ENCODE measurements around the gene PDE2A. TPM values are rescaled to one million over a fixed set of nuclear protein-coding genes. Genes with fewer than 3 reads are reported as not detected.

The PDE2A gene
- 10 to 100 TPM; 11.2 to 84.8 (median 40.8) TPM for polyA plus RNA-seq

DNA sequence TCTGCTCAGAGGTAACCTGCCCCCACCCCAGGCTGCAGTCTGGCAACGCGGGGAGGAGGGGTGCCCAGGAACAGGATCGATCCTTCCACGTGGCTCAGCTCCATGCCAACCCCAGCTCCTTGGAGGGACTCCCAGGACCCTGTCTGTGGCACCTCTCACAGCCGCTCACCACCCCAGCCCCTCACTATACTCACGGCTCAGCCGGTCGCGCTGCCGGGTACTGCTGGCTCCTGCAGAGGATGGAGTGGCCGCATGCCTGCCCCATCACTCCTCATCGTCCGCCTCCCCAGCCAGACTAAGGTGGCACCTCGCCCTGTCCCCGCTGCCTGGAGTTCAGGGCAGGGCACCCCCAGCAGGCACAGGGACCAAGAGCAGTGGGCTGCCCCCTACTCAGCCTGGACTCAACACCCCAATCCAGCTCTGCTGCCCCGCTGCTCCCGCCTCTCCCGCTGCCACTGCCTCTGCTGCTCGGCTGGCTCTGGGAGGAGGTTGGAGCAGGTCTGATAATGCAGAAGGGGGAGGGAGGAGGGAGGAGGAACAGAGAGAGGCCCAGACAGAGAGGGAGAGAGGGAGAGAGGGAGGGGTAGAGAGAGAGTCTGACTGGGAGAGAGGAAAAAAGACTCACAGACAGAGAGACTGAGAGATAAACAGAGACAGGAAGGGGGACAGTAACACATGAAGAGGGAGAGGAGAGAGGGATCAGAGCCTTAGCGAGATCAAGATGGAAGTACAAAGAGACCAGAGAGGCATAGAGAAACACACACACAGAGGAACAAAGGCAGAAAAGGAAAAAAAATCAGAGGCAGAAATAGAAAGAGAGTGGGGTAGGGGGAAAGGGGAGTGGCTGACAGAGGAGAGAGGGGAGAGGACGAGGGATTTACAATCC is at the start of gene PDE2A:
Gene PDE2A, minus strand, starts transcription at position 480 of the 886 bp plus-strand sequence. Its CDS starts 215 bp downstream, at position 265.
- H3K27ac ChIP-seq (ENCODE audit: low read depth, low read length): no peak within 1 kb of the TSS
- 6 to 7% (median 7%) methylated on average over 21 of the region's 21 CpGs for WGBS, 3 donors

DNA sequence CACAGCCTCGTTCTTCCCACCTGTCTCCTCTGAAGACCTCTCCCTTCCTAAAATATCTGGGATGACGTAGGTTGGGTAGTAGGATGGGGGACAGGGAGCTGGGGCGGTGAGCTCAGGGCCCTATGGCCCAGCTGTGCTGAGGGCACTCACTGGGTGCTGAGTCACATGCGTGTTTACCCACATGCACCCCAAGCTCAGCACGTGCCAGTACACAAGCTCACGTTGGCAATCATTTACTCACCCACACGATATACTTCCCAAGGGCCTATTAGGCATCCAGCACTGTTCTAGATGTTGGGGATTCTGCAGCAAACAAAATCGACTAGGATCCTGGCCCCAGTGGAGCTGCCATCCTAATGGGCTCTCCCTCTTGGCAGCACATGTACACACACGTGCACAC is 49.3 kb upstream of the PDE2A start:
- WGBS, 3 donors: 52 to 81% (median 72%) methylated on average over 9 of the region's 9 CpGs
- H3K27ac ChIP-seq (ENCODE audit: low read depth, low read length): no peak overlapping the region

DNA sequence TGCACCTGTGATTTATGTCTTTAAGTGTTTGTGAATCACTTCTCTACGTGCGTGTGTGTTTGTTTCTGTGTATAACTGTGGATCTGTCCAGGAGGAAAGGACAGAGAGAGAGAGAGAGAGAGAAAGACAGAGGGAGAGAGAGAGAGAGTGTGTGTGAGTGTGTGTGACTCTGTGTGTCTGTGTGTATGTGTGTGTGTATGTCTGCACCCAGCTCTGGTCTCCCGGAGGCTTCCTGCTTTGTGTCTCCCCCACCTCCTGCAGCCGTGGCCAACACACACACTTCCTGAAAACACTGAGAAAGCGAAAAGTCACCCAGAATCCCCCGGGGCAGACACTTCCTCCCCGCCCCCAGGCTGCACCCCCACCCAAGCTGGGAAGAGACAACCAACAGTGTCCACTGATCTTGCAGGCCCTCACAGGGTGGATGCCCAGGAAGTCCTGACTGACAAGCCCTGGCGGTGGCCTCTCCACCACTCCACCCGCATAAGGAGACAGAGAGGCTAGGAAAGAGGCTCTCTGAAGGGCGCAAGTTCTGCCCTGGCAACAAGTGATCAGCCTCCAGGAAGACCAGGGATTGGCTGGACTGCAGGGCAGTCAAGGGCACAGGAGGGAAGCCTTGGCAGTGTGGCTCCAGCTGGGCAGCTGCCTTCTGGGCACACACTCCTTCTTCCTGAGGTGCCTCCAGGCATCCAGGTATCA is 48.0 kb upstream of the PDE2A start:
- H3K27ac ChIP-seq (ENCODE audit: low read depth, low read length): no peak overlapping the region
- WGBS, 3 donors: 0 to 1% (median 1%) methylated on average over 10 of the region's 10 CpGs

DNA sequence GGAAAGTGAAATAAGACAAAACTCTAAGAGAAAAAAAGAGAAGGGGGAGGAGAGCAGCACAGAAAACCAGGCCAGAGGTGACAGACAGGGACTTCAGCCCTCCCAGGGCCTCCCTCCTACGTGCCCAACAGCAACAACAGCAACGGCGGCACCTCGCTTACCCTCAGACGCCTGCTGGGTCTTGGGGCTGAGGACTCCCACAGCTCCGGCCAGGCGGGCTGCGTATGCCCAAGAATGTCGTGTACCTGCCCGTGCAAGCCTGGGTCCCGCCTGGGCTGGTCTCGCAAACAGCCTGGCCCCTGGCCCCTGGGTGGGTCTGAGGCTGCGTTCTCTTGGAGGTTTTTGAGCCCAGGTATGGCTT is 47.4 kb upstream of the PDE2A start:
- no peak overlapping the region for H3K27ac ChIP-seq (ENCODE audit: low read depth, low read length)
- 0 to 2% (median 1%) methylated on average over 10 to 13 of the region's 13 CpGs for WGBS, 3 donors

DNA sequence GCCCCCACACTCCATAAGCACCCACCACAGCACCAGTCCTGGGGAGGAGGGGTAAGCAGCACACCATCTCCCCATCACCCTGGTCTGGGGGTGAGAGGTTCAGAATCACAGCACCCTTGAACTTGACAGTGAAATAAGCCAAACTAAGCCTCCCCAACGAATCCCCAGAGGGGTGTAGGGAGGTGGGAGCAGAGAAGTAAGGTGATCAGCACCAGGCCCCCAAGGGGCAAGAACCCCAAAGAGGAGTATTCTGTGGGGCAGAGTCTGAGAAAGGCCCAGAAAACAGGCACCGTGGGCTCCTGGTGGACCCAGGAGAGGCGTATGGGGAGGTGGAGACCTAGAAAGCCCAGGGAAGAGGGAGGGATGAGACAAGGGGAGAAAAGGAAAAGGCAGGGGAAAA is 47.1 kb upstream of the PDE2A start:
- no peak overlapping the region for H3K27ac ChIP-seq (ENCODE audit: low read depth, low read length)
- 4 to 16% (median 8%) methylated on average over 3 of the region's 3 CpGs for WGBS, 3 donors

DNA sequence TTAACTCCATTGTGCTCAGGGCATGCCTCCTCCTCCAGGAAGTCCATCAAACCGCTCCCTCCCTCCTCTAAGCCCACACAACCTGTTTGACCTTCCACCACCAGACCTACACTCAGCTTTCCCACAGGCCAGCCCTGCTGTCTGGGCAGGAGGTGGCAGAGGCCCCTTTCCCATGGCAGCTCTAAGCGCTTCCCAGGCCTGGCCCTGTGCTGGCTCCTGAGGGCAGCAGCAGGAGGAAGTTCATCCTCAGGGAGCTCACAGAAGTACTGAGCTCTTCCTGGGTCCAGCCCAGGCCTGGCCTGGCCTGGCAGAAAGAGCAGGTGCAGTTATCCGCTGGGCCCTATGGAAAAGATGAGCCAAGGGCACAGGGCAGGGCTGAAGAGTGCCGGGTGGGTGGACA is 46.6 kb upstream of the PDE2A start:
- H3K27ac ChIP-seq (ENCODE audit: low read depth, low read length): no peak overlapping the region
- WGBS, 3 donors: 33 to 62% (median 58%) methylated on average over 4 of the region's 4 CpGs

DNA sequence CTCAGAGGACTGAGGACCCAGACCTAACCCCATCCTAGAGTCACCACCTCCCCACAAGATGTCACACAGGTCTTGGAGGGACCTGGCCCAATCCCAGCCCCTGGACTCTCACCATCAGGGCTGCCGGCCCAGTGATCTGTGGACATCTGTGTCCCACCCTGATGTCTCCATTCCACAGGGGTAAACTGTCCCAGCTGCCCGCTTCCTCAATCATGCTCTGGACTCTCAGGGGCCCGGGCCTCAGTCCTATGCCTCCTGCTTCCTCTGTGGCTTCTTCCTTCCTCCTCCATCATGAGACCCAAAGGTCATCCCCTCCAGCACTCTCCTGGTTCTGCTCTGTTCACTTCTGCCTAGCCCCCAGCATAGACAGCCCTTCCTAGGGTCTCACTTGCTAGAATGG is 45.8 kb upstream of the PDE2A start:
- WGBS, 3 donors: 28 to 51% (median 46%) methylated on average over 3 of the region's 3 CpGs
- H3K27ac ChIP-seq (ENCODE audit: low read depth, low read length): no peak overlapping the region

DNA sequence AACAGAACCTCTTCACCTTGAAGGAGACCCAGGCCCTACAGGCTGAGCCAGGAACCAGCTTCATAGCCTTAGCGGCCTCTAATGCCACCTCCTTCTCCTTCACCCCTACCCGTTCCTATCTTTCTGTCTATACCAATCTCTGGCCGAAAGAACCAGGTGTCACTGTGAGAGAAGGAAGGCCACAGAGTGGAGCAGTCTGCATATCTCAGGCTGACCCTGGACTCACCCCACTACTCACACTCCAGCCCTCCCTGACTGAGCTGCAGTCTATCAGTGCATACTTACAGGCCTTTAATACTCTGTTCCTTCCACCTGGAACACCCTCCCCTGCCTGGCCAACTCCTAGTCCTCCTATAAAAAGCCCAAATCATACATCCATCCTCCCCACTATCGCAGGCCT is 45.3 kb upstream of the PDE2A start:
- H3K27ac ChIP-seq (ENCODE audit: low read depth, low read length): no peak overlapping the region
- 47 to 75% (median 64%) methylated on average over 4 of the region's 4 CpGs for WGBS, 3 donors

DNA sequence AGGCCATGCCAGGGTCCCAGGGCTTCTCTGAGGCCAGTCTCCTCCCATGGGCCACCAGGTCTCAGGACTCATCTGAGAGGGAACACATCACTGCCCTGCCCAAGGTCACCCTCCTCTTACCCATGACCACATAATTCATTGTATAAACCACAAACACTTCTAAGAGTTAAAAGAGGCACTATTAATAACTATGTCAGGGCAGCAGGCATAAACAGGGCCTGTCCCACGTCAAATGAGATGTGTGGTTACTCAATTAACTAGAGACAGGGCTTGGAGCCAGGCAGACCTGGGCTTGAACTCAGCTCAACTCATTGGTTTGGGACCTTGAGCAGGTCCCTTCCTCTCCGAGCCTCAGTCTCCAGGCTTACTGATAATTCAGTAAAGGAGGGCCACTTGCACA is 44.9 kb upstream of the PDE2A start:
- WGBS, 3 donors: 9 to 33% (median 22%) methylated on average over 2 of the region's 2 CpGs

DNA sequence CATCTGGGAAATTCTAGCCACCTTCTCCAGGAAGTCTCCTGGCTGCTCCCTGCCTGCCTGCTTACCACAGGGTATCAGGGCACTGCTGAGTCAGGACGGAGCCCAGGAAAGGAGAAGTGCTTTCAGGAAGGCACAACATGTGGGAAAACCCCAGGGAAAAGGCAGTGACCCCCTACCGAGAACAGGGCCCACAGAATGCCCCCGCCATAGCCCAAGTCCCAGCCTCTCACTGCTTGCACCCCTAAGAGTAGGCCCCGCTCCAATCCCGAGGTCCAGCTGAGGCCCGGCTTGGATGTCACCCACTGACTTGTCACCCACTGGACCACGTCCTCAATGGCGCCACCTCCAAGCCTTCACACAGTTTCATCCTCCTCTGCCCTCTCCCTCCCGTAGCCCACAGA is 43.9 kb upstream of the PDE2A start:
- 65 to 85% (median 68%) methylated on average over 9 of the region's 9 CpGs for WGBS, 3 donors
- H3K27ac ChIP-seq (ENCODE audit: low read depth, low read length): no peak overlapping the region

More for the DNA sequence above, 44.9 kb upstream of the PDE2A start:
- no peak overlapping the region for H3K27ac ChIP-seq (ENCODE audit: low read depth, low read length)

DNA sequence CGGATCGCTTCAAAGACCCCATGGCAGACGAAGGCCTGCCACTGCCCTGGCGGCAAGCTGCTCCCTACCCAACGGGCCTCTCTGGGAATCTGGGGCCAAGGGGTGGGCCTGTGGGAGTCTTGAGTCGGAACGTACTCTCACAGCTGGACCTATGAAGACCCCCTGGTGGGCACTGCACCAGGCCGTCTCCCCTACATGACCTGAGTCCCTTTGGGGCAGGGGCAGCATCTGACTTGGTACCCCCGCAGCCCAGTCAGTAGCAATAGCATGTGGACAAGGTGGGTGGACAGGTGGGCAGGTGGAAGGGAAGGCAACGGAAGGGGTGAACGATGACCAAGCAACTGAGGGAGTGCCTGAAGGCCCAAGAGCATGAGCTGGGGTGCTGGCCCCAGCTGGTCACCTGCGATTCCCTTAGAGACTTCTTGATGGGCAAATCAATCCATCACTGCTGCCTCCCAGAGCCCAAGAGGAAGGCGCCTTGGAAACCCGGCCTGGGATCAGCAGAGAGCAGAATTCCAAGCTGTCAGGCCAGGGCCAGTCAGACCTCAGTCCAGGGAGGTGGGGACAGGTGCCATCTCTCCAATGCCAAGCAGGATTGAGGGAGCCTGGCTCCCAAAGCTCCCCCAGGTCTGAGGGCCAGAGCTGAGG is 42.7 kb upstream of the PDE2A start:
- 83 to 89% (median 87%) methylated on average over 14 of the region's 14 CpGs for WGBS, 3 donors
- H3K27ac ChIP-seq (ENCODE audit: low read depth, low read length): no peak overlapping the region

DNA sequence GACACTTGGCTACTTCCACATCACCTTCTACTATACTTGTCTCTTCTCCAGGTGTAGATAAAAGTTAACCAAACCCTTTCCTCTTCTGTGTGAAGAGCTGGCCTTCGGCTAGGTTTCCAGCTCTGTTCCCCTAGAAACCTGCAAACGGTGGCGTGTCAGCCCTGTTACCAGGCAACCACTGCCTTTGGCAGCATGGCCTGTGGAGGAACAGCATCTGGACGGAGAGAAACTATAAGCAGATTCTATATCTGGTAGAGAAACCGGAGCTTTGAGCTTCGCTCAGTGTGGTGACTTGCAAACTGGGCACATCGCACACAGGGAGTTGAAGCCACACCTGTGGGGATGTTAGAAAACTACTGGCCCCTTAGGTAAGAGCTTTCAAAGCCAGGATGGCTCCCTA is 42.1 kb upstream of the PDE2A start:
- 33 to 76% (median 74%) methylated on average over 7 of the region's 7 CpGs for WGBS, 3 donors
- no peak overlapping the region for H3K27ac ChIP-seq (ENCODE audit: low read depth, low read length)

DNA sequence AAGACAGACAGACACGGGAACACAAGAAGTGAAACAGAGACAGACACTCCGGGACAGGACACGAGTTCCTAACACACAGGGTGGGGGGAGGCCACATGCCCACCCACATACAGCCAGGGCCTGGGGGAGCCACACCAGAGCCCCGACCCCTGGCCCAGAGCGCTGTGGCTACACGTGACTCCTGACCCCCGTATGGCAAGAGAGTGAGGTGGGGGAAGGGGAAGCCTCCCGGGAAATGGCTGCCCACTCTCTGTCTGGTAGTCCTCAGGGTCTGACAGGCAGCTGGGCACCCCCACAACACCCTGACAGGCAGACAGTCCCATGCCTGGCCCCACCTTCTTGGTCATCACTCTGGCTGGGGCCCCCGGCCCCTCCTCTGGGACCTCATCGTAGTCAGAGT is 38.6 kb upstream of the PDE2A start:
- no peak overlapping the region for H3K27ac ChIP-seq (ENCODE audit: low read depth, low read length)

DNA sequence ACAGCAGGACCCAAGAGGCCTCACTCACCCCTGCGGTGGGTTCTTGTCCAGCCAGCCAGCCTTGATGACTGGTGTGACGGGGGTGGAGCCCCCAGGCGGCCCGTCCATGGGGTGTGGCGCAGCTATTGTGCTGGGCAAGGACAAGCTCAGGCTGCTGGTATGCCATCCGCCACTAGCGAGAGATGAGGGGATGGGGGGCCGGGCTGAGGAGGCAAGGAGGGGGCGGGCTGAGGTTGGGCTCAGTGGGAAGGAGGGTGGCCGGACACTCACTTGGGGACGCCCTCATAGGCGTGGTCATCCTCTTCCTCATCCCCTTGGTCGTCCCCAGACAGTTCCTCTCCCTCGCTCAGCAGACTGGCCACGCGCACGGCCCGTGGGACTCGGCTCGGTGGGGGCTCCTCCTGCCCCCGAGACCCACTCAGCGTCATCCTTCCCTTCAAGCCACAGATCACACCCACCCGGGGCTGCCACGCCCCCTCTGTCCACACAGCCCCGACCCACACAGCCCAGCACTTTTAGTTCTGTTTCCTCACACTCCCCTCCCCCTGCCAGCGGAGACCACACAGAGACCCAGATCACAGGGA is 38.0 kb upstream of the PDE2A start:
- 46 to 72% (median 50%) methylated on average over 19 to 26 of the region's 26 CpGs for WGBS, 3 donors
- no peak overlapping the region for H3K27ac ChIP-seq (ENCODE audit: low read depth, low read length)

More for the DNA sequence above, 38.6 kb upstream of the PDE2A start:
- WGBS, 3 donors: 57 to 71% (median 69%) methylated on average over 10 of the region's 10 CpGs

DNA sequence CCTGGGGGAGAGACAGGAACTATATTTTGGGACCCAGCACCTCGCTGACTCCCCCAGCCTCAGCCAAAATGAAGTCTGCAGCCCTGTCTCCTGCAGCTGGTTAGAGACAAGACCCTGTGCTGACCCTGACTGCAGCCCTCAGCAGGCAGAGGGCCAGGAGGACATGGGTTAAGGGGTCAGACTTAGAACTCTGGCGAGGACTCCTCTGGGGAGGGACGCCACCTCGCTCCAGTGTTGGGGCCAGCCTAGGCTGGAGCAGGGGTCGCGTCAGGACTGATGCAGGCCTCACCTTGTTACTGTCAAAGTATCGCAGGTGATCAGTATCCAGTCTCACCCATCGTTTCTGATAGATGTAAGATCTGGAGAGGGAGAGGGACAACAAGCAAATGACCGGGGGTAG is 36.9 kb upstream of the PDE2A start:
- 90 to 94% (median 93%) methylated on average over 9 of the region's 9 CpGs for WGBS, 3 donors

DNA sequence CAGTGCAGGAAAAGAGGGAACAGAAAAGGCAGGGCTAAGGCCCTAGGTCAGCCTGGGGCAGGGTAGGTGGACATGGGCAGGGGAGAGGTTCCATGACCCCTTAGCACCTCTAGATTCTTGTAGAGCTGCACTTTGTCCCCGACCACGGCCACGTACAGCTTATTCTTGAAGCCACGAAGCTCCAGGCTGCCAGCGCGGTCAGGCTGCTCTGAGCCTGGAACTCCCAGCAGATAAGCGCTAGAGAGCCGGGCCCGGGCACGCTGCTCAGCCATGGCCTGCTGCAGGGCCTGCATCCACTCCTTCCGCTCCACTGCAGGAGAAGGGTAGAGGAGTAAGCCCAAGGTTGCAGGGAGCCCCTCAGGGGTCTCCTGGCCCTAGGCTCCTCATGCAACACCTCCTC is 36.1 kb upstream of the PDE2A start:
- 89 to 95% (median 95%) methylated on average over 11 of the region's 11 CpGs for WGBS, 3 donors
- no peak overlapping the region for H3K27ac ChIP-seq (ENCODE audit: low read depth, low read length)

More for the DNA sequence above, 36.9 kb upstream of the PDE2A start:
- no peak overlapping the region for H3K27ac ChIP-seq (ENCODE audit: low read depth, low read length)

DNA sequence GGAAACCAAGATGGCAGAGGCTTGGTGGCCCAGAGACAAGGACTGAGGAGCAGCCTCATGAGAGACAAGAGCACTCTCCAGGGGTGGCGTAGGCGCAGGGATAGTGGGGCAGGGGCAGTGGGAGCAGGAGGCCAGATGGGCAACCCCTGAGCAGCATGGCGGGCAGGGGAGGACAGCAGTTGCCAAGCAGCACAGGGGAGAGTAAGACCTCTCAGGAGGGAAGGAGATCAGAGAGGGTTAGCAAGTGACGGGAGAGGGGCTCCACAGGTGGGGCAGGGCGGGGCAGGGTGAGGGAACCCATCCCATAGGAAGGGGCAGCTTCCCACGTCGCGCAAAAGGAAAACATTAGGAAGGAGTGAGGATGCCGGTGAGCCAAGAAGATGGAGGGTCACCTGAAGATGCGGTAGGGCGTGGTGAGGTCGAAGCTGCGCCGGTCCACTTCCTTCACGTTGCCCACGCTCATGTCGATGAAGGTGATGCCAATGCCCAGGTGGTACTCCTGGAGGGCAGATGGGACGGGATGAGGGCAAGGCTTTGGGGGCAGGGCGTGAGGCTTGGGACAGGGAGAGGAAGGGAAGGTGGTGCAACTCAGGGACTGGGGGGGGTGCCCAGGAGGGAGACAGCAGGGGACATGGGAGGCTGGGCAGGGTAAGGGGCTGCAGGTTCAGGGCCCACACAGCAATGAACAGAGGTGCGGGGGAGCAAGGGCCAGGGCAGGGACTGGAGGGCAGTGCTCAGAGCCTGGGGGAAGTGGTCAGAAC is 35.4 kb upstream of the PDE2A start:
- WGBS, 3 donors: 94 to 97% (median 96%) methylated on average over 20 of the region's 20 CpGs
- H3K27ac ChIP-seq (ENCODE audit: low read depth, low read length): no peak overlapping the region

DNA sequence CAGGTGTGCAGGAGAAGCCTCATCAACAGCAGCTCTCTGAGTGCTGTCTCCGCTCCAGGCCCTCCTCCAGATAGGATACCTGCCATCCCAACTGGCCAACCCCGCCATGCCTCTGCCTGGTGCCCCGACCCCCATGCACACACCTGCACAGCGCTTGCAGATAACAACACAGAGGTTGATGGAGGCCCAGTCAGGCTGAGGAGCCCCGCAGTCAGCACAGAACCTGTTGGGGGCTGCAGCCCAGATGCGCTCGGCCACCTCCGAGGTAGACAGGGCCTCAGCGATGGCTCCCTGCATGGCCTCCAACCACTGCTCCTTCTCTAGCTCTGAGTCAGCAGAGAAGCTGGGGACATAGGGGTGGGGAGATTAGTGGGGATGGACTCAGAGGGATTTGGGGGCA is 32.8 kb upstream of the PDE2A start:
- H3K27ac ChIP-seq (ENCODE audit: low read depth, low read length): no peak overlapping the region
- WGBS, 3 donors: 92 to 97% (median 97%) methylated on average over 9 of the region's 9 CpGs
